SKM-1 treated with dmso at 0.1 percent for 144 hours (cell line): ENCODE results near the gene VSTM2L.

ENCODE experiments used
- DNase-seq: peaks from one replicate; lab custom pipeline; 2025; ENCODE audit not compliant: unreplicated experiment; lab: John Stamatoyannopoulos, UW

Gene VSTM2L

DNA sequence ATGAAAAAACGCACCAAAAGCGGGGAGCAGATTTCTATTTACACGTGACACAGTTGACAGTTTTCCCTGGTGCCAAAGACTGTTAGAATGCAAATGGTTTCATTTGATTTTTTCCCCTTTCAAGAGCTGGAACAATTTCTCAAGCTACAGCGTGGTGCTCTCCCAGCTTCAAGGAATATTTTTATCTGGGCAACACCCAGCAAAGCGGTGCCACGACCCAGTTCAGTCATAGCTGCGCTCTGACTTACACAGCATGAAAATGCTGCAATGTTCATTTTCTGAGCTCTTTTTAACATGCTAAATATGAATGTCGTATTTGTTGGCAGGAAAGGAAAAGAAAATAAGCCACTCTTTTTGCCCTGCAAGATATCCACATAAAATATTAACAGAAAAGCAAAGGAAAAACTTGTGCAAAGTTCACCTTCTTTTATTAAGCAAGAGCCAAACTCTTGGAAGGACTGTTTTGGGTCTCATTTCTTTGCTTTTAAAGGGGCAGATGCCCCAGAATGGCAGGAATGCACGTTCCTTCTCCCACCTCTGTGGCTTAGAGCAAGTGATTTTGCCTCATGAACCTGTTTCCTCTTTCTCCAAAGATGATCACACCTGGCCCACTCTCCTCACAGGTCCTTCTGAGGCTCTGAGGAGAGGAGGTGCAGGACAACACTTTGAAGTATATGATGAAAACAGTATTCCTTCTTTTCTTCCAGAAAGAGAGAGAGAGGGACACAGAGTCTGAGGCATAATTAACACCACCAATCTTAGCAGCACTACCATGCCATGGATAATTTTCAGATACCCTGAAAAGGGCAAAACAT is 83.3 kb downstream of the VSTM2L start:
- no peak for DNase-seq

- DNase-seq, result no peak
Measured at GRCh38 chr20:37986873-37987601, 84.1 kb downstream of the VSTM2L start.

DNA sequence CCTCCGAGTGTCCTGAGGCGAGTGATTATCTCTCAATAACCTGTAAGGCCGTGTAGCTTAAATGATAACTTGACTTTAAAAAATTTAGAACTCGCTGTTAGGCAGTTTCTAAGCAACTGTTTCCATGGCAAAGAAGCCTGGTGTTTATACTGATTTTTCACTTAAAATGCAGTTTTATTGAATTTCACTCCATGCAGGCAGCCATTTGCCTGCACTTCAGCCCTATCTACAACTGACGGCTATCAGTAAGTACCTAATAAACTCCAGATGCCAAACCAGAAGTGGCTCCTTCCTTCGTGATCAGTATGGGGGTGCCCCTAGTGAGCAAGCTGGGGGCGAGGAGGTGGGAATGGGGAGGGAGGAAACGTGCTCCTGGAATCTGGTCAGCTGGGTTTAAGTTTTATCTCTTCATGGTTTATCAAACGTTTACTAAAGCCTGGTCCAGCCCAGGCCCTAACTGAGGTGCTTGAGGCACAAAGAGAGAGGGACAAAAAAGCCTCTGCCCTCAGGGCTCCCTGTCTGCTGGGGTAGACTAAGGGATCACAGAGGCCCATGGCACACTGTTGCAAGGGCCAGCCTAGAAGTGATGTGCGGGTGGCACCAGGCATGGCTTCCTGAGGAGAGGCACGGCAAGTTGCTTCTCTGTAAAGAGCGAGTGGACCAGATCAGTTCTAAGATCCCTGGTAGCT is 84.8 kb downstream of the VSTM2L start:
- no peak for DNase-seq

DNA sequence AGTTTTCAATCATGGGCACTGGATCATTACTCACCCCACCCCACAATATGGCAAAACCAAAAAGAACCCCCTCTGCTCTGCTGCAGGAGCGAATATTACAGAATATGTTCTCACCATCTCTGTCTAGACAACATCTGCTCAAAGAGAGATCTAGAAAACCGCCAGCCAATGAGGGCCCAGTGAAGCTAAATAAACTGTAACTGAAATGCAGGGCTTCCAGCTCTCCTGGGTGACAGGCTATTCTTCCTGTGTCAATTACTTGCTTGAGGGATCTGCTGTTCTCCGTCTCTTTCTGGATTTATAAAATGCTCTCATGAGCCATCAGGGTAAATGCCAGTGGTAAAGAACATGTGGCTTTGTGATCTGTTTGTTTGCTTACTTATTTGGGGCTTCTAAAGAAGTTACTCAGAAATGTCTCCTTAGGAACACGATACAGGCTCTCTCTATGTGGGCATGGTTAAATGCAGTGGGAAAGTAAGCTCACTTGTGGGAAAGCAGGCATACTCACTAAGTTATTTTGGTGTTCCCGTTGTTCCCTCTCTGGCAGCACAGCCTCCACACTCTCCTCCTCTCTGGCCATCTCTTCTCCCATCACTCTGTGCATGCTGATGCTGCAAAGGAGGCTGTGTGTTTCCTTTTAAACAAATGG is 85.5 kb downstream of the VSTM2L start:
- no peak for DNase-seq

- DNase-seq, result no peak
Measured at GRCh38 chr20:37989601-37990295, 86.8 kb downstream of the VSTM2L start.

GRCh38 chr20:37990571-37991151 is 87.7 kb downstream of the VSTM2L start:
- peak; percentile 84 for DNase-seq

DNA sequence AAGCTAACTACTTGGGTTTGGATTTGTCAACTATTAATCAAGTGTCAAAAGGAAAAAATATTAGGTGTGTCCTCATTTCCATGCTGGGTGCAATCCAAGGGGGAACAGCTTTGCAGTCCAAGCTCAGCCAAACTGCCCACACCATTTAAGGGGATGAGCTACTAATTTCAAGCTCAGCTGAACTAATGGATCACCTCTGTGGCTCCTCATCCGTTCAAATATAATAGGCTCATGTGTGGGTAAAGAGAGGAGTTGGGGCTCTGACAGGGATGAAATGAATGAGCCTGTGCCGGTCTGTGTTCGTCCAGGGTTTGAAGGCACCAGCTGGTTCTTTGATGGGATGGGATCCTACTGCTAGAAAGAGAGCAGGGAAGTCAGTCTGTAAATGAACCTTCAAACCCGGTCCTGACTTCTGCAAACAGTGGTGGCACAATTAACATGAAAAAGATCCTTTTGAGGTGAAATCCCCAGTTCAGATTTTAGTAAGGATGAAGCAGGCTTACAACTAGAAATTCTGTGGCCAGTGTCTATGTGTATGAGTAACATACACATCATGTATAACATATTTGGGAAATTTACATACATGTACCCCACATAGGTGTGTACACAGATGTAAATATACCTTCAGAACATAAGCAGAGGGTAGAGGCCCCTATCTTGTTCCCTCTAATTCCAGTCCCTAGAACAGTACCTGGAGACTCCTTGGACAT is 88.4 kb downstream of the VSTM2L start:
- no peak for DNase-seq

DNA sequence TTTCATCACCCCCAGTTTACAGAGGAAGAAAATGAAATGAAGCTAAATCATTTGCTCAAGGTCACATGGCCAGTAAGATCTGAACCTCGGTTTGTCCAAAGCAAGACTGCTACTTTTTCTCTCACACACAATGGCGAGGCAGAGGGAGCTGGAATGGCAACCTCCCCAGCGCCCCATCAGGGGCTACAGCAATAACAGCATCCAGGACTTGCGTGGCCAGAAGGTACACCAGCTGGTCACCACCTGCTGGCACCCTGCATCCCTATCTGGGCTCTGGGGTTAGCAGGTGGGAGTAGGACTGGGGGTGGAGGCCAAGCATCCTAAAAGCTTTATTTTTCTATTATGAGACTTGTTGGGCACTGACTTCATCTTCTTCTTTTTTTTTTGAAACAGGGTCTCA is 89.0 kb downstream of the VSTM2L start:
- DNase-seq, result no peak

DNA sequence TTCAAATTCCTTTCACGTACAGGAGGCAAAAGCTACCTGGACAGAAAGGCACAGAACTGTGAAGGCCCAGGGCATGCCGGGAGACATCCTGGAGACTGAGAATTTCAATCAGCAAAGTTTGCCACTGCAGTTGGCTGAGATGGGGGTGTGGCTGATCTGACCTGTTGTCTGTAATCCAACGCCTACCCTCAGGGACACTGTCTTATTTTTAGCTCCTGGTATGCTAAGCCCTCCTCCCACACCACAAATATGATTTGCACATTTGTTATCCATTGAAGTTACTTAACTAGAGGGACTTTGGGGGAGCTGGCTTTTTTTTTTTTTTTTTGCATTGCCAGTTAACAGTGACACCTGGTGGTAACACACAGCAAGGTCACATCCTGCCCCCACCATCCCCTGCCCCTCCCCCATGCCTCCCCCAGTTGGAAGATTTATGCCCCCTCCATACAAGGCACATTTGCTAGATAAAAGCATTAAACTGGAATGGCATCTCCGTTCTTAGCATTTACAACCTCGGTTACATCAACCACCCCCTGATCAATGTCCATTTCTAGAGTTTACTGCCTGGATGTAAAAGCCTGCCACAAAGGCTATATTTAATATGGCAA is 90.0 kb downstream of the VSTM2L start:
- peak; percentile 4 for DNase-seq

- no peak for DNase-seq
Measured at GRCh38 chr20:37994512-37994911, 91.6 kb downstream of the VSTM2L start.
